HG03175 (cell line): Measurements from ENCODE around the gene HTR1D.

Experiments
- ATAC-seq: cut with Tn5 transposase; IDR thresholded peaks from one replicate; pipeline ENCODE4 v1.9.1; 2021; ENCODE audit warnings: mild to moderate bottlenecking, moderate library complexity; ENCODE audit not compliant: unreplicated experiment

HTR1D gene

DNA sequence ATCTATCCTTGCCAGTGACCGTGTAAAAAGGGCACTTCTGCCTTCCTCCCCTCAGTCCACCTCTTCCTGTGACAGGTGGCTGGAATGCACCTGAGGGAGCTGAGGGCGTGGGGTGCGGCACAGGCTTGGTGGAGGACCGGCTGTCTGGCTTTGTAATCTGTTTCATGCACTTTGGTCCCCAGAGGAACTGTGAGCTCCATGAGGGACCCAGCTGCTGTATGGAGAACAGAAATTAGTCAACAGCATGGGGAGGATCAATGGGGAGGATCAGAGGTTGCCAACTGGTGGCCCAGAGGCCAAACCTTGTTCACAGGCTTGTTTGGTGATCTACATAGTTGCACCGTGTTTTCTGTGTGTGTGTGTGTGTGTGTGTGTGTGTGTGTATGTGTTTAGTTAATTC, 29.7 kb downstream of the HTR1D start:
- no peak for ATAC-seq

DNA sequence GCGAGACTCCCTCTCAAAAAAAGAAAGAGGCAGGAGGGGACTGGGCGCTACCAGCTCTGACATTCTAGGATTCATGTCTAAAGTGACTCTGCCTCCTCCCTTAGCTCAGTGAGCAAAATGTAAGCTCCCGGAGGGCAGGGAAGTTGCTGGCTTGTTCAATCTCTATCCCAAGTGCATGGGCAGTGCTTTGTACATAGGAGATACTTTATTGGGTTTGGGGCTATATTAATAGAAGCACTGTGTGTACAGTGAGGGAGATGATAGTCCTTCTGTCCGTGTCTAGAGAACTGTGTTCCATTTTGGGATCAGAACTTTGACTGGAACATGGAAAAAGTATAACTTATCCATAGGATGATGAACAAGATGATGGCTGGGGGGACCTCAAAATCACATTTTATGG, 31.9 kb downstream of the HTR1D start:
- no peak for ATAC-seq

GRCh38 chr1:23184212-23184934, 32.9 kb downstream of the HTR1D start:
- no peak for ATAC-seq

DNA sequence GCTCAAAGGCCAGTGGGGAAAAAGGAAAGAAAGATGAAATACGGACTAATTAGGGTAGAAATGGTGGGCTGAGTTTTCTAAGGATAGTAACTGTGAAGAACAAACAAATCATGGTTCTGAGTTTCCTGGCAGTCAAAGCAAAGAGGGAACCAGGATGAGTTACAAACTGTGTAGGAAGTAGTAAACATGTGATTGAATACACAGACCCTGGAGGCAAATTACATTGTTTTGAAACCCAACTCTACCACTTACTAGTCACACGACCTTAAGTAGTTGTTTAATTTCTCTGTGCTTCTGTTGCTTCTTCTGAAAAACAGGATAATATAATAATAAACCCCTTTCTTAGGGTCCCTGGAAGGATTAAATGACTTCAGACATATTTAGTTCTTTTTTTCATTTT, 37.4 kb downstream of the HTR1D start:
- no peak for ATAC-seq

DNA sequence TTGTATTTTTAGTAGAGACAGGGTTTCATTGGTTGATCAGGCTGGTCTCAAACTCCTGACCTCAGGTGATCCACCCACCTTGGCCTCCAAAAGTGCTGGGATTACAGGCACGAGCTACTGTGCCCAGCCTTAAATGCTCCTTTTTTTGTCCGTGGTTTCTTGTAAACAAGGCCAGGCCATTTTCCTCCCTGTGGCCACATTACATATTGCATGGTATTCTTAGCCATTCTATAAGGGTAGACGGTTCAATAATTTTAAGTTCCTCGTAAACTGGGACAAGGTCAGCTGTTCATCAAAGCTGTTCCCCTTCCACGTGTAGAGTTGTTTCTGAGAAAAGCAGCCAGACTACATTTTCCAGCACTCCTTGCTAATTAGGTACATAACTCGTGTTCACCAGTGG, 38.4 kb downstream of the HTR1D start:
- no peak for ATAC-seq

GRCh38 chr1:23178414-23178813, 38.9 kb downstream of the HTR1D start:
- ATAC-seq: no peak

- peak; percentile 70 for ATAC-seq
Observed at GRCh38 chr1:23177438-23178380, 39.6 kb downstream of the HTR1D start.

GRCh38 chr1:23177031-23177430, 40.3 kb downstream of the HTR1D start:
- no peak for ATAC-seq

DNA sequence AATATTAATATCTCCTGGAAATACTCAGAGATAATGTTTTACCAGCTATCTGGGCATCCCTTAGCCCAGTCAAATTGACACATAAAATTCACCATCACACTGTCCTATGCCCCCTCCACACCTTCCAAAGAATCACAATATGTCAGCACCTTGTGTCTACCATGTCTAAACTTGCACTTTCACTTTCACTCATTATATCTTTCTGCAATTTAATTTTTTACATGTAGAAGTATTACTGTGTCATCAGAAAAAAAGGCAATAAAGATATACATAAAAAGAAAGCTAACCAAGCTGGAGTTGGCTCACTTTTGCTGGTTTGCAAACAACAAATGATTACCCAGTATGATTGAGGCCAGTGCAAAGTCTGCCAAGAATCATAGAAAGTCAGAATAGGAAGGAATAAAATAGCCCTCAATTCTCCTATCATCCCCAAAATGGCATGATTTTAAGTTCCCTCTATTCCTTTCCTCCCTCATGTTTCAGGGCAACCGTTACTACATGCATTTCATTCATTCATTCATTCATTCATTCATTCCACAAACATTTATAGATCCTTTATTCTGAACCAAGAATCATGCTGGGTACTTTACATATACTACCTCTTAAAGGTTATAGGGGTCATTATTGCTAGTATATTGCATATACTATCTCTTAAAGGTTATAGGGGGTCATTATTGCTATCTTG, 42.7 kb downstream of the HTR1D start:
- no peak for ATAC-seq

GRCh38 chr1:23171181-23171755, 46.0 kb downstream of the HTR1D start:
- ATAC-seq: no peak

GRCh38 chr1:23169727-23170335, 47.5 kb downstream of the HTR1D start:
- no peak for ATAC-seq

DNA sequence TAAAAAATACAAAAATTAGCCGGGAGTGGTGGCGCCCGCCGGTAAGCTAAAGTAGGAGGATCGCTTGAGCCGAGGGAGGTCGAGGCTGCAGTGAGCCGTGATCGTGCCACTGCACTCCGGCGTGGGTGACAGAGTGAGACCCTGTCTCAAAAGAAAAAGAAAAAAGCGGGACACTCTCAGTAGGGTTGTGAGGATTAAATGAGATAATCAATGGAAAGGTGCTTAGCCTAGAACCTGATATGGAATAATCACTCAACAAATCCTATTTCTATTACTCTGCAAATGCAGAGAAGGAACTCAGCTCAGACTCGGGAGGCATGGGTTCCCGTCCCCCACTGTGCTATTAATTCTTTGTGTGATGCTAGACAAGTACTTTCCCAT, 48.1 kb downstream of the HTR1D start:
- ATAC-seq: no peak

DNA sequence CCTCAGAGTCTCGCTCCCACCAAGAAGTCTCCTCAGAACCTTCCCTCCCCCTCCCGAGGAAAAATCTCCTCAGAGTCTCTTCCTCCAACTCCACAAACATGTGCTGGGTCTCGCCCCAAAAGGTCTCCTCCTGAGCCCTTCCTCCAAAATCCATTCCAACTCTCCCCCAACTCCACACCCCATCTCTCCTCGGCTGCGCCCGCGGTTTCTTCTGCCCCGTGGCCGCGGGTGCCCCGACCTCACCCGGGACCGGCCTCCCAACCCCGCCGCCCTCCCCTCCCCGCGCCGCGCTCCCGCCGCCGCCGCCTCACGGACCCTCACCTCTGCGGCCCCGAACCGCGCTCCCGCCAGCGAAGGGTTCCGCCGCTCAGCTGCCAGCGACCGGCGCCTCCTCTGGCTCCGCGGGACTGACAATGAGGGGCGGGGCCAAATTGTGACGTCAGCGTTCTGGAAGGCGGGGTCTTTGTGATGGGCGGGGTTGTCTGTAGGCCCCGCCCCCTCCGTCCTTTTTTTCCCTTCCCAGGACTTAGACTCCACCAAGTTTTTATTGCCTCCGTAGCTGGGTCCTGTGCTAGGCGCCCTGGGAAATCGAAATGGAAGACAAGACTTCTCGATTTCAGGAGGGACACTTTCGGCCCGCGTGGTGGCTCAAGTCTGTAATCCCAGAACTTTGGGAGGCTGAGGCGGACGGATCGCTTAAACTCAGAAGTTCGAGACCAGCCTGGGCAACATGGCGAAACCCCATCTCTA, 48.7 kb downstream of the HTR1D start, which contains the start of gene LUZP1:
Gene LUZP1 (minus strand): TSS at position 412 of the 750 bp plus-strand sequence.
- peak; percentile 70 for ATAC-seq

DNA sequence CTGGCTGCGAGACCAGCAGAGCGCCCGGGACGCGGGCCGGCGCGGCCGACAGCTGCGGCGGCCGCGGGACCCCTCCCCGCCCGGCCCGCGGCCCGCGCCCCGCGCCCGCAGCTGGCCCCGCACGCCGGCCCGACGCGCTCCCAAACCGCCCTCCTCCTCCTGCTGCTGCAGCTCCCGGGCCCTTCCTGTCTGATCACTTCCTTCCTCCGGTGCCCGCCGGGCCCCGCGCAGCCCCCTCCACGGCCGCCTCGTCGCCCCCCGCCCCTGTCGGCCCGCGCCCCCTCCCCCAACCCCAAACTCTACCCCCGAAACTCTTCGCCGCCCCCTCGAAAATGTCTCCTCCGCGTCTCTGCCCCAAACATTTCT, 49.2 kb downstream of the HTR1D start:
- no peak for ATAC-seq

DNA sequence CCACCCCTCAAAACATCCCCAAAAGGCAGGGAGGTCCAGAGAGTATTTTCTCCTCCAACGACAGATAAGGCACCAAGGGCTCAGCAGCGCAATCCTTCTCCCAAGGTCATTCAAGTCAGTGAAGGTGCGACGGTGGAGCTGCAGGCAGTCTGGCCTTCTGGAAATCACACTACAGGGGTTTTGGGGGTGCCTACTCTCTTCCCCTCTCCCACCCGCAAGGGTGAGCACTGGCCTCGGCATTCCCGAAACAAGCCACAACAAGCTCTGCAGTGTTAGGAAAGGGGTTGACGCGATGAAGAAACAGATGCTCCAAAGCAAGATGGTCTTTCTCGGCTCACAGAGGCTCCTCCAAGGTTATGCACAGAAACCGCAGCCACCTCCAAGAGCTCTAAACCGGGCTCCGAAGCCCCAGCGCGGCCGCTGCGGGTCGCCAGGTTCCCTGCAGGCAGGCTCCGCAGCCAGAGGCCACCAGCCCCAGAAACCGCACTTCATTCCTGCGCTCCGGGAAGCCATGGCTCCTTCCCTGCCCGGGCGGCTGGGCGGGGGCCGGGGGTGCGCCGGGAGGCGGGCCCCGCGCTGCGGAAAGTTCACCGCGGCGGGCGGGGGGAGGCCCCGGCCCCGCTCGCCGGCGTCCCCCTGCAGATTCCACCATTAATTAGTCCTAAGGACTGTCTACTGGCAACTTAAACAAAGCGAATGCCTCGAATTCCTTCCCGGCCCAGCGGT, 49.8 kb downstream of the HTR1D start:
- ATAC-seq: no peak

- ATAC-seq: no peak
Observed at GRCh38 chr1:23166854-23167253, 50.4 kb downstream of the HTR1D start.

- ATAC-seq: no peak
Observed at GRCh38 chr1:23163395-23163794, 53.9 kb downstream of the HTR1D start.

- no peak for ATAC-seq
Observed at GRCh38 chr1:23159963-23160877, 57.1 kb downstream of the HTR1D start.
